Testis (tissue), 2 donors: ENCODE measurements around the gene SASH1.

ENCODE experiments used
- CTCF ChIP-seq, 3 experiments: fragments of 450-650 bp in 2 of 3; fragments of 200-600 bp in 1 of 3; sonication (generic) in 1 of 3; IDR thresholded peaks; one replicate each; pipeline ENCODE4 v1.5.1; 2016 to 2019; ENCODE audit warnings: antibody characterized with exemption in 3 of 3, mild to moderate bottlenecking in 2 of 3, moderate library complexity in 1 of 3
- POLR2A ChIP-seq: fragments of 450-650 bp; IDR thresholded peaks from one replicate; pipeline ENCODE4 v1.6.1; 2017; ENCODE audit warnings: antibody characterized with exemption, mild to moderate bottlenecking, moderate library complexity

DNA sequence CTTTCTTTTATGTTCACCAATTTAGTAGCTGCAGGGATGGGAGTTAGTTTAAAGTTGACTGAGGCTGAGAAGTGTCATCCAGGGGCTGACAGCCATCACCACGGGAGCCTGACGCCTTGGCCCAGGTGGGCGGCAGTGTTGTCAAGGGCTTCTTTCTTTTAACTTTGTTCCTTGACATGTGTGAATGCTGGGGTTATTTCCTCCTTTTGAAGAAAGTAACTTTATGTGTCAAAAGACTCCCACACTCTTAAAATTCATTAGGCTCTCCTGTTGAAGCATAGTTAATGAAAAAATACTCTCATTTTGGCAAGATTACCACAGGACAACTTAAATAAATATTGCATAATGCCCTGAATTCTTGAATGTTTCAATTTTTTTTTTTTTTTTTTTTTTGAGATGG lies 50.0 kb downstream of the SASH1 start:
- TF ChIP-seq CTCF (IDR thresholded peaks at IDR 0.05) (no peak), POLR2A (no peak)
